Stimulated activated CD8-positive, alpha-beta memory T cell treated with anti-CD3 and anti-CD28 coated beads, Interleukin-7, amount 100 ng/mL, for 4 hours (primary cell): Measurements from ENCODE around the gene BRIX1.

Experiments
- DNase-seq, 2 donors: peaks; one replicate each; pipeline ENCODE4 v3.0.0-alpha.2; 2020; ENCODE audit warnings: low read depth in 2 of 2

Gene BRIX1

GRCh38 chr5:34915139-34915855 lies at the start of gene BRIX1, which contains the start of gene RAD1:
Gene BRIX1 (plus strand): TSS chr5:34915711. CDS start chr5:34915739, 28 bp downstream.
Gene RAD1 (minus strand): TSS chr5:34915504. CDS start chr5:34914892, 612 bp downstream.
- peak; percentile 87 to 93 for DNase-seq

- DNase-seq, result no peak
These were observed 48.5 kb upstream of the BRIX1 start for GRCh38 chr5:34866989-34867471.

- no peak for DNase-seq
These were observed 47.9 kb upstream of the BRIX1 start for GRCh38 chr5:34867660-34868059.

- DNase-seq, result no peak
These were observed 46.7 kb upstream of the BRIX1 start for GRCh38 chr5:34868791-34869190.

- DNase-seq, result no peak
These were observed 46.3 kb upstream of the BRIX1 start for GRCh38 chr5:34869256-34869655.

- DNase-seq, result no peak
These were observed 45.1 kb upstream of the BRIX1 start for GRCh38 chr5:34870382-34870781.

- no peak for DNase-seq
These were observed 39.2 kb upstream of the BRIX1 start for GRCh38 chr5:34876275-34876674.

GRCh38 chr5:34881246-34881645 lies 34.3 kb upstream of the BRIX1 start:
- no peak for DNase-seq

- DNase-seq, result no peak
These were observed 29.0 kb upstream of the BRIX1 start for GRCh38 chr5:34886392-34887119.

GRCh38 chr5:34889394-34889793 lies 26.1 kb upstream of the BRIX1 start:
- DNase-seq, result no peak

GRCh38 chr5:34891981-34892380 lies 23.5 kb upstream of the BRIX1 start:
- no peak for DNase-seq

- no peak for DNase-seq
These were observed 23.1 kb upstream of the BRIX1 start for GRCh38 chr5:34892414-34892813.

GRCh38 chr5:34894716-34895115 lies 20.8 kb upstream of the BRIX1 start:
- DNase-seq, result no peak

GRCh38 chr5:34895641-34896419 lies 19.7 kb upstream of the BRIX1 start:
- DNase-seq, result no peak

- no peak for DNase-seq
These were observed 17.9 kb upstream of the BRIX1 start for GRCh38 chr5:34897646-34898045.

GRCh38 chr5:34898258-34898895 lies 17.1 kb upstream of the BRIX1 start:
- DNase-seq, result peak; percentile 30 to 37

GRCh38 chr5:34899066-34899465 lies 16.4 kb upstream of the BRIX1 start:
- no peak for DNase-seq

- DNase-seq, result no peak
These were observed 14.9 kb upstream of the BRIX1 start for GRCh38 chr5:34900652-34901051.

GRCh38 chr5:34903260-34903659 lies 12.3 kb upstream of the BRIX1 start:
- no peak for DNase-seq

GRCh38 chr5:34905564-34905963 lies 9.9 kb upstream of the BRIX1 start:
- no peak for DNase-seq

- no peak for DNase-seq
These were observed 2.4 kb upstream of the BRIX1 start for GRCh38 chr5:34913072-34913471.

GRCh38 chr5:34914671-34915138 lies 806 bp upstream of the BRIX1 start:
- no peak for DNase-seq
